HG03025 (cell line): ENCODE data around the gene APOC1.

Source experiments
- ATAC-seq: cut with Tn5 transposase; IDR thresholded peaks from one replicate; pipeline ENCODE4 v1.9.1; 2021; ENCODE audit warnings: mild to moderate bottlenecking, moderate library complexity; ENCODE audit not compliant: unreplicated experiment, low FRiP score

Gene APOC1

GRCh38 chr19:44954278-44954648 lies 39.9 kb downstream of the APOC1 start:
- no peak for ATAC-seq

- peak; percentile 68 for ATAC-seq
Measured at GRCh38 chr19:44954649-44955504, 40.5 kb downstream of the APOC1 start, which contains the start of gene CLPTM1. TSS of gene CLPTM1 (plus strand) at chr19:44955380. CDS start at chr19:44955396, 16 bp downstream.

GRCh38 chr19:44955505-44956439 lies 41.4 kb downstream of the APOC1 start:
- peak; percentile 4 for ATAC-seq

GRCh38 chr19:44957526-44957925 lies 43.1 kb downstream of the APOC1 start:
- ATAC-seq = no peak

GRCh38 chr19:44958090-44958489 lies 43.7 kb downstream of the APOC1 start:
- no peak for ATAC-seq

- ATAC-seq = no peak
Measured at GRCh38 chr19:44959691-44960090, 45.3 kb downstream of the APOC1 start.

- ATAC-seq = no peak
Measured at GRCh38 chr19:44960906-44961728, 46.7 kb downstream of the APOC1 start.

- ATAC-seq = no peak
Measured at GRCh38 chr19:44961821-44962220, 47.4 kb downstream of the APOC1 start.

- no peak for ATAC-seq
Measured at GRCh38 chr19:44968118-44968517, 53.7 kb downstream of the APOC1 start.

- ATAC-seq = no peak
Measured at GRCh38 chr19:44968670-44969069, 54.3 kb downstream of the APOC1 start.
